Left lung (tissue), 10 donors: Measurements from ENCODE around the gene MATN1. TPM values are rescaled to one million over a fixed set of nuclear protein-coding genes. Genes with fewer than 3 reads are reported as not detected.

Experiments
- ATAC-seq: fragments of 200-7000 bp; cut with Tn5 transposase; one replicate; pipeline ENCODE4 v1.9.1; 2020; ENCODE audit warnings: moderate library complexity
- DNase-seq, 4 donors: peaks; one replicate each; pipeline ENCODE4 v3.0.0-alpha.2; 2013 to 2020
- H3K27ac ChIP-seq, 2 donors: fragments of 200-600 bp; sonication (generic) in 1 of 2; one replicate each; pipeline versions ENCODE4 v1.5.0 to v1.8.0; 2020 to 2021
- H3K27me3 ChIP-seq, 2 donors: fragments of 200-600 bp; sonication (generic) in 1 of 2; one replicate each; pipeline versions ENCODE4 v1.5.0 to v1.8.0; 2020 to 2021
- H3K36me3 ChIP-seq, 2 donors: fragments of 200-600 bp; sonication (generic) in 1 of 2; one replicate each; pipeline versions ENCODE4 v1.5.0 to v1.8.0; 2020 to 2021
- H3K4me1 ChIP-seq, 2 donors: fragments of 200-600 bp; one replicate each; pipeline ENCODE4 v1.8.0; 2021
- H3K4me3 ChIP-seq, 2 donors: fragments of 200-600 bp; sonication (generic) in 1 of 2; one replicate each; pipeline versions ENCODE4 v1.5.0 to v1.8.0; 2020 to 2021; ENCODE audit warnings: mild to moderate bottlenecking in 1 of 2
- H3K9me3 ChIP-seq, 2 donors: fragments of 200-600 bp; sonication (generic) in 1 of 2; one replicate each; pipeline versions ENCODE4 v1.5.0 to v1.8.0; 2020 to 2021
- CTCF ChIP-seq, 2 donors: fragments of 200-600 bp; sonication (generic) in 1 of 2; IDR thresholded peaks; one replicate each; pipeline versions ENCODE4 v1.5.0 to v1.8.0; 2021; ENCODE audit warnings: antibody characterized with exemption in 2 of 2
- intact Hi-C, 2 donors: fragments of 100-400 bp; cut with DNase I; formaldehyde crosslinking; loops; one replicate each; pipeline versions ENCODE4 v1.11.2 to v1.14.2; 2022
- polyA plus RNA-seq, 6 donors: library from polyadenylated mRNA; unstranded; fragments of 120-200 nt; gene quantifications; one replicate each; pipeline ENCODE4 v1.2.1, GENCODE V29; 2013; ENCODE audit not compliant: insufficient read length in 6 of 6
- total RNA-seq, 2 donors: library from RNA; stranded (reverse); fragmentation: NEBNext Ultra II Directional; extraction: Animal tissue kit (Norgen Biotek cat#: 25700); gene quantifications; one replicate each; pipeline ENCODE4 v1.2.1, GENCODE V29; 2021
- donor health status: DM: no; HTN: yes; CAD: no.
- donor health status: DM: no; HTN: no; CAD: no.

MATN1 gene
- total and polyA plus RNA-seq, 8 donors, result 0.08 to 1.1 (median 0.43) TPM; not detected in 1

- TF ChIP-seq CTCF (IDR thresholded peaks at IDR 0.05), result no peak
- no peaks in the 10 kb centered on the region for H3K4me1 ChIP-seq
- ATAC-seq, result no peak
- no peaks in the 10 kb centered on the region for H3K36me3 ChIP-seq
- intact Hi-C loops, result no loop called here
- H3K27me3 ChIP-seq, result peaks cover 0 to 24% of the 10 kb centered on the region in 2 donors
- no peak overlapping the region for H3K27ac ChIP-seq
- H3K4me3 ChIP-seq, result no peak overlapping the region
- peak in 1 of 4 donors; percentile 18 for DNase-seq
- H3K9me3 ChIP-seq, result no peaks in the 10 kb centered on the region
Observed at GRCh38 chr1:30694280-30695175, 28.9 kb downstream of the MATN1 start.

- H3K27me3 ChIP-seq, result peaks cover 0 to 30% of the 10 kb centered on the region in 2 donors
- H3K27ac ChIP-seq, result no peak overlapping the region
- no peak overlapping the region for H3K4me3 ChIP-seq
- H3K4me1 ChIP-seq, result no peaks in the 10 kb centered on the region
- no peaks in the 10 kb centered on the region for H3K9me3 ChIP-seq
- no peak for DNase-seq
- TF ChIP-seq CTCF (IDR thresholded peaks at IDR 0.05), result no peak
- intact Hi-C loops, result no loop called here
- ATAC-seq, result no peak
- no peaks in the 10 kb centered on the region for H3K36me3 ChIP-seq
Observed at GRCh38 chr1:30693822-30694221, 29.6 kb downstream of the MATN1 start.

- no peak for TF ChIP-seq CTCF (IDR thresholded peaks at IDR 0.05)
- peak in 1 of 4 donors; percentile 16 for DNase-seq
- no peaks in the 10 kb centered on the region for H3K36me3 ChIP-seq
- no peaks in the 10 kb centered on the region for H3K9me3 ChIP-seq
- H3K27me3 ChIP-seq, result peaks cover 0 to 28% of the 10 kb centered on the region in 2 donors
- no peak for ATAC-seq
- H3K27ac ChIP-seq, result no peak overlapping the region
- intact Hi-C loops, result no loop called here
- H3K4me3 ChIP-seq, result no peak overlapping the region
- H3K4me1 ChIP-seq, result no peaks in the 10 kb centered on the region
Observed at GRCh38 chr1:30693366-30693765, 30.0 kb downstream of the MATN1 start.

GRCh38 chr1:30692948-30693301, 30.5 kb downstream of the MATN1 start:
- Histone ChIP-seq H3K4me3 (no peak overlapping the region), H3K27ac (no peak overlapping the region), H3K4me1 (no peaks in the 10 kb centered on the region), H3K27me3 (peaks cover 0 to 23% of the 10 kb centered on the region in 2 donors), H3K36me3 (no peaks in the 10 kb centered on the region), H3K9me3 (no peaks in the 10 kb centered on the region)
- DNase-seq (peak in 1 of 4 donors; percentile 10), ATAC-seq (no peak)
- no peak for TF ChIP-seq CTCF (IDR thresholded peaks at IDR 0.05)
- intact Hi-C loops, result no loop called here

GRCh38 chr1:30692201-30692947, 31.0 kb downstream of the MATN1 start:
- intact Hi-C loops, result no loop called here
- ATAC-seq (no peak), DNase-seq (peak in 1 of 4 donors; percentile 15)
- peaks cover 0 to 21% of the 10 kb centered on the region in 2 donors for H3K27me3 ChIP-seq
- no peak overlapping the region for H3K27ac ChIP-seq
- TF ChIP-seq CTCF (IDR thresholded peaks at IDR 0.05), result no peak
- H3K4me3 ChIP-seq, result no peak overlapping the region
- H3K4me1 ChIP-seq, result no peaks in the 10 kb centered on the region
- no peaks in the 10 kb centered on the region for H3K9me3 ChIP-seq
- H3K36me3 ChIP-seq, result no peaks in the 10 kb centered on the region
